ENCODE data around the gene TBC1D1. TPM values are rescaled to one million over a fixed set of nuclear protein-coding genes. Genes with fewer than 3 reads are reported as not detected.

Gene TBC1D1
- total and polyA plus RNA-seq, 2 experiments from 2014 or later = 53.9 to 151 TPM

DNA sequence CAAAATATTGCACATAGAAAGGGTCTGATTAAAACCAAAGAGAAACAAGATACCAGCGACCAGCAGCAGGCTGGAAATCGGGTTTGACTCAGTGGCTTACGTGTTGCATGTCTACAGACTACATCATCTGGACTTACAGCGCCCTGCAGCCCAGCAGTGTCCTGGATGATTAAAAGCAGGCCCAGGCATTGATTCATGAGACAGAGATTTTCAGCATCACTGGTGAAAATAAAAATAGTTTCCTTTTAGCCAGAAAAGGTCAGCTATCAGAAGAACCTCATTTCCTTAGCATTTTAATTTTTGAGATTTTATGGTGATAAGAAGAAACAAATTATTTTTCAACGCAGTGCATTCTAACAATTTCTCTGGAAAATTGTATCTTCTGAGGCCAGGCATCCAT is 259.9 kb downstream of the TBC1D1 start:
- TF ChIP-seq ZNF114 (CRISPR knock-in tag; IDR thresholded peaks at IDR 0.05) (no peak), EZH2 (IDR thresholded peaks at IDR 0.05; ENCODE audit: low read depth, unreplicated experiment) (no peak), ZNF462 (CRISPR knock-in tag; IDR thresholded peaks at IDR 0.05) (no peak), CREB1 (CRISPR knock-in tag; IDR thresholded peaks at IDR 0.05; ENCODE audit: low read depth) (no peak), EZH2phosphoT487 (IDR thresholded peaks at IDR 0.05; ENCODE audit: unreplicated experiment) (no peak), JUNB (IDR thresholded peaks at IDR 0.05; ENCODE audit: unreplicated experiment) (no peak), NANOG (IDR thresholded peaks at IDR 0.05; ENCODE audit: borderline replicate concordance) (no peak), STAT1 (IDR thresholded peaks at IDR 0.05; ENCODE audit: unreplicated experiment) (no peak), ZNF331 (CRISPR knock-in tag; IDR thresholded peaks at IDR 0.05; ENCODE audit: low read depth) (no peak), POLR2AphosphoS5 (IDR thresholded peaks at IDR 0.05; ENCODE audit: low read depth) (no peak)
- TF ChIP-seq, protein P1, sequence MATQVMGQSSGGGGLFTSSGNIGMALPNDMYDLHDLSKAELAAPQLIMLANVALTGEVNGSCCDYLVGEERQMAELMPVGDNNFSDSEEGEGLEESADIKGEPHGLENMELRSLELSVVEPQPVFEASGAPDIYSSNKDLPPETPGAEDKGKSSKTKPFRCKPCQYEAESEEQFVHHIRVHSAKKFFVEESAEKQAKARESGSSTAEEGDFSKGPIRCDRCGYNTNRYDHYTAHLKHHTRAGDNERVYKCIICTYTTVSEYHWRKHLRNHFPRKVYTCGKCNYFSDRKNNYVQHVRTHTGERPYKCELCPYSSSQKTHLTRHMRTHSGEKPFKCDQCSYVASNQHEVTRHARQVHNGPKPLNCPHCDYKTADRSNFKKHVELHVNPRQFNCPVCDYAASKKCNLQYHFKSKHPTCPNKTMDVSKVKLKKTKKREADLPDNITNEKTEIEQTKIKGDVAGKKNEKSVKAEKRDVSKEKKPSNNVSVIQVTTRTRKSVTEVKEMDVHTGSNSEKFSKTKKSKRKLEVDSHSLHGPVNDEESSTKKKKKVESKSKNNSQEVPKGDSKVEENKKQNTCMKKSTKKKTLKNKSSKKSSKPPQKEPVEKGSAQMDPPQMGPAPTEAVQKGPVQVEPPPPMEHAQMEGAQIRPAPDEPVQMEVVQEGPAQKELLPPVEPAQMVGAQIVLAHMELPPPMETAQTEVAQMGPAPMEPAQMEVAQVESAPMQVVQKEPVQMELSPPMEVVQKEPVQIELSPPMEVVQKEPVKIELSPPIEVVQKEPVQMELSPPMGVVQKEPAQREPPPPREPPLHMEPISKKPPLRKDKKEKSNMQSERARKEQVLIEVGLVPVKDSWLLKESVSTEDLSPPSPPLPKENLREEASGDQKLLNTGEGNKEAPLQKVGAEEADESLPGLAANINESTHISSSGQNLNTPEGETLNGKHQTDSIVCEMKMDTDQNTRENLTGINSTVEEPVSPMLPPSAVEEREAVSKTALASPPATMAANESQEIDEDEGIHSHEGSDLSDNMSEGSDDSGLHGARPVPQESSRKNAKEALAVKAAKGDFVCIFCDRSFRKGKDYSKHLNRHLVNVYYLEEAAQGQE (IDR thresholded peaks at IDR 0.05; ENCODE audit: unreplicated experiment) = no peak
- TF ChIP-seq, protein P2, sequence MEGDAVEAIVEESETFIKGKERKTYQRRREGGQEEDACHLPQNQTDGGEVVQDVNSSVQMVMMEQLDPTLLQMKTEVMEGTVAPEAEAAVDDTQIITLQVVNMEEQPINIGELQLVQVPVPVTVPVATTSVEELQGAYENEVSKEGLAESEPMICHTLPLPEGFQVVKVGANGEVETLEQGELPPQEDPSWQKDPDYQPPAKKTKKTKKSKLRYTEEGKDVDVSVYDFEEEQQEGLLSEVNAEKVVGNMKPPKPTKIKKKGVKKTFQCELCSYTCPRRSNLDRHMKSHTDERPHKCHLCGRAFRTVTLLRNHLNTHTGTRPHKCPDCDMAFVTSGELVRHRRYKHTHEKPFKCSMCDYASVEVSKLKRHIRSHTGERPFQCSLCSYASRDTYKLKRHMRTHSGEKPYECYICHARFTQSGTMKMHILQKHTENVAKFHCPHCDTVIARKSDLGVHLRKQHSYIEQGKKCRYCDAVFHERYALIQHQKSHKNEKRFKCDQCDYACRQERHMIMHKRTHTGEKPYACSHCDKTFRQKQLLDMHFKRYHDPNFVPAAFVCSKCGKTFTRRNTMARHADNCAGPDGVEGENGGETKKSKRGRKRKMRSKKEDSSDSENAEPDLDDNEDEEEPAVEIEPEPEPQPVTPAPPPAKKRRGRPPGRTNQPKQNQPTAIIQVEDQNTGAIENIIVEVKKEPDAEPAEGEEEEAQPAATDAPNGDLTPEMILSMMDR (conservative IDR thresholded peaks at IDR 0.05; ENCODE audit: low read depth in 2 of 2) = no peak
- TF ChIP-seq, protein P3, sequence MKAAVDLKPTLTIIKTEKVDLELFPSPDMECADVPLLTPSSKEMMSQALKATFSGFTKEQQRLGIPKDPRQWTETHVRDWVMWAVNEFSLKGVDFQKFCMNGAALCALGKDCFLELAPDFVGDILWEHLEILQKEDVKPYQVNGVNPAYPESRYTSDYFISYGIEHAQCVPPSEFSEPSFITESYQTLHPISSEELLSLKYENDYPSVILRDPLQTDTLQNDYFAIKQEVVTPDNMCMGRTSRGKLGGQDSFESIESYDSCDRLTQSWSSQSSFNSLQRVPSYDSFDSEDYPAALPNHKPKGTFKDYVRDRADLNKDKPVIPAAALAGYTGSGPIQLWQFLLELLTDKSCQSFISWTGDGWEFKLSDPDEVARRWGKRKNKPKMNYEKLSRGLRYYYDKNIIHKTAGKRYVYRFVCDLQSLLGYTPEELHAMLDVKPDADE (IDR thresholded peaks at IDR 0.05) = no peak
- Histone ChIP-seq H3K4me3 (no peak overlapping the region), H3K79me2 (replicated peaks; ENCODE audit: insufficient read depth) (no peaks in the 10 kb centered on the region), H3K9me2 (ENCODE audit: insufficient read depth) (peaks cover 8% of the 10 kb centered on the region; the same call in 1 of the 2 replicates), H3F3A (replicated peaks; ENCODE audit: low read depth) (no peaks in the 10 kb centered on the region), H3K36me3 (ENCODE audit: insufficient read depth) (no peaks in the 10 kb centered on the region), H3K4me2 (no peak overlapping the region), H3K27ac (ENCODE audit: low read depth) (no peak overlapping the region), H3K4me1 (ENCODE audit: insufficient read depth) (no peaks in the 10 kb centered on the region), H2AFZ (no peak overlapping the region), H3K27me3 (ENCODE audit: insufficient read depth) (no peaks in the 10 kb centered on the region), H4K20me1 (replicated peaks; ENCODE audit: insufficient read depth) (no peaks in the 10 kb centered on the region)
- Mint-ChIP-seq H3K27me3 (ENCODE audit: insufficient read depth, low read depth, poor library complexity) (peaks cover 3% of the 10 kb centered on the region), H3K9me3 (no peaks in the 10 kb centered on the region; the same call in 2 of the 3 replicates), H3K36me3 (ENCODE audit: low read depth) (no peaks in the 10 kb centered on the region), H3K4me1 (peaks cover 12% of the 10 kb centered on the region), H3K4me3 (no peak overlapping the region), H3K27ac (no peak overlapping the region)
- no peak for ATAC-seq
- no peak for DNase-seq (ENCODE audit: low spot score)

All from GM23338 (cell line).